Common myeloid progenitor, CD34-positive (primary cell): Measurements from ENCODE around the gene HOMER2.
A peak's percentile ranks its signal among the peaks of the same experiment; 100 is the strongest.

Experiments
- CTCF ChIA-PET: fragments of 350-600 bp; sonication (Branson Sonifier 250); formaldehyde crosslinking; loops from one replicate; lab custom pipeline; 2021; ENCODE audit warnings: antibody characterized with exemption; lab: Charles Lee
- POLR2A ChIA-PET: fragments of 350-600 bp; sonication (Branson Sonifier 250); formaldehyde crosslinking; loops from one replicate; lab custom pipeline; 2021; ENCODE audit warnings: antibody characterized with exemption; lab: Charles Lee
- DNase-seq, 3 donors: peaks; one replicate each; pipeline versions ENCODE4 v3.0.0 to v3.0.0-alpha.2; 2013
- H3K27ac ChIP-seq, 2 experiments: 1 replicate in 1 of 2; 2 replicates in 1 of 2; pipeline ENCODE4 v1.7.0; 2013; ENCODE audit warnings: inconsistent platforms in 2 of 2, low read length in 2 of 2, mild to moderate bottlenecking in 2 of 2, low read depth in 1 of 2, moderate library complexity in 1 of 2; ENCODE audit not compliant: severe bottlenecking in 2 of 2, insufficient read depth in 1 of 2, poor library complexity in 1 of 2
- H3K27me3 ChIP-seq, 5 experiments: replicated peaks in 2 of 5; 1 replicate in 3 of 5; 2 replicates in 2 of 5; pipeline versions ENCODE4 v1.6.1 to v1.7.0; 2013; ENCODE audit warnings: low read length in 4 of 5, mild to moderate bottlenecking in 2 of 5, moderate library complexity in 2 of 5, inconsistent platforms in 1 of 5; ENCODE audit not compliant: insufficient read depth in 5 of 5, control insufficient read depth in 4 of 5
- H3K36me3 ChIP-seq, 4 experiments: 1 replicate in 2 of 4; 2 replicates in 2 of 4; pipeline versions ENCODE4 v1.6.1 to v1.7.0; 2013; ENCODE audit warnings: low read length in 3 of 4, control low read depth in 1 of 4, mild to moderate bottlenecking in 1 of 4; ENCODE audit not compliant: control insufficient read depth in 4 of 4, insufficient read depth in 4 of 4
- H3K4me1 ChIP-seq, 4 experiments: 1 replicate in 3 of 4; 2 replicates in 1 of 4; pipeline versions ENCODE4 v1.6.1 to v1.7.1; 2013; ENCODE audit warnings: low read length in 3 of 4, mild to moderate bottlenecking in 3 of 4, control low read depth in 1 of 4, inconsistent platforms in 1 of 4, moderate library complexity in 1 of 4; ENCODE audit not compliant: control insufficient read depth in 4 of 4, insufficient read depth in 4 of 4; ENCODE audit errors: control extremely low read depth in 1 of 4
- H3K4me3 ChIP-seq, 7 experiments: 1 replicate in 4 of 7; 2 replicates in 3 of 7; pipeline versions ENCODE4 v1.5.1 to v1.7.0; 2013; ENCODE audit warnings: mild to moderate bottlenecking in 7 of 7, low read length in 6 of 7, moderate library complexity in 6 of 7, inconsistent platforms in 2 of 7, low read depth in 2 of 7, control low read depth in 1 of 7; ENCODE audit not compliant: insufficient read depth in 4 of 7, control insufficient read depth in 1 of 7; ENCODE audit errors: extremely low read depth in 1 of 7
- H3K9me3 ChIP-seq, 5 experiments: 1 replicate in 4 of 5; 2 replicates in 1 of 5; pipeline versions ENCODE4 v1.6.1 to v1.7.1; 2013; ENCODE audit warnings: low read length in 4 of 5, mild to moderate bottlenecking in 2 of 5, inconsistent platforms in 1 of 5, low read depth in 1 of 5, moderate library complexity in 1 of 5; ENCODE audit not compliant: control insufficient read depth in 4 of 5, insufficient read depth in 2 of 5; ENCODE audit errors: control extremely low read depth in 1 of 5
- WGBS: methylation state at CpG from one replicate; pipeline ENCODE4 v1.1.5; 2013; ENCODE audit not compliant: insufficient coverage; 5-methylcytosine and 5-hydroxymethylcytosine counted together

The HOMER2 gene

DNA sequence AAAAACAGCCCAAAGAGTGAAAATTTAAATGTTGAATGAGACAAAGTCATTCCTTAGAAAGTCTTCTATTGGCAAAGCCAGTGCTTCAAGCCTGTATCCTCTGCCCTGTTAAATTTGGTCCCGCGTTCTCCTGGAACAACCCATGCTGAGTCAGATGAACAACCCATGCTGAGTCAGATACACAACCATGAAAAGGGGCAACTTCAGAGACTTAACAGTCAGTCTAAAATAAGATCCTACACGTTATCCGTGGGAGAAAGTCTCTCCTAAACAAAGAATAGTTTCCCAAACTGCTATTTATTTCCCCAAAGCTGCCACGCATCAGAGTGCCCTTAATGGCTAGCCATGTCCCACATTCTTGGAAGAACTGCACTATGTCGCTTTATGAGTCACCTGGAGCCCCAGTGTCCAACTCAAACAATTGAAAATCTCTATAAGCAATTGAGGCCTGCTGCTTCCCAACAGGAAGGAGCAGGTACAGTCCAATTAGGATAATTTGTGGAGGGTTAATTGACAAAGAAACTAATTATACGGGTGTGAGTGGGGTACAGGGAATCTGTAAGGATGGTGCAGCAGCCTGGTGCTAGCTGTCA, 77.0 kb downstream of the HOMER2 start:
- no peak overlapping the region for H3K27ac ChIP-seq
- peaks cover 0 to 4% (median 0%) of the 10 kb centered on the region in 4 experiments for H3K36me3 ChIP-seq
- H3K9me3 ChIP-seq: no peaks in the 10 kb centered on the region
- CTCF ChIA-PET: no interaction called here
- no peak overlapping the region for H3K4me3 ChIP-seq
- no peaks in the 10 kb centered on the region for H3K27me3 ChIP-seq
- POLR2A ChIA-PET: no interaction called here
- 96% methylated on average over 7 of the region's 7 CpGs for WGBS
- H3K4me1 ChIP-seq: peaks cover 5 to 30% (median 22%) of the 10 kb centered on the region in 4 experiments
- no peak for DNase-seq

DNA sequence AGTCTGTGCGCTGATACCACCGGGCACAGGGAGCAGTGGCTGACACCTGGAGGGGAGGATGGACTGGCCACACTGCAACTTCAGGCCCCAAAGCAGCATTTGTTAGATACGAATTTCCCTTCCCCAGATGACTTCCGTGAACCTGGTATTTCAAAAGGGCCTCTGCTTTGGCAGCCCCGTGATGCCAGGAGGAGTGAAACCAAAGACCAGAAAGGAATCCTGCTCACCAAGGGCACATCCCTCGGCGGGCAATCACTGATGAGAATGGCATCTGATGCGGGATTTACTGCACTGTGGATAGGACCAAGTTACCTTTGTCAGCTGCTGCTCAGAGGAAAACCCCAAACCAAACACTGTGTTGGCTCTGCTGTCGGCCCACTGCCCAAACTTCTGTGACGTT, 77.6 kb downstream of the HOMER2 start:
- Histone ChIP-seq H3K27me3 (no peaks in the 10 kb centered on the region), H3K9me3 (no peaks in the 10 kb centered on the region), H3K36me3 (peaks cover 0 to 4% (median 0%) of the 10 kb centered on the region in 4 experiments), H3K4me1 (peaks cover 8 to 34% (median 28%) of the 10 kb centered on the region in 4 experiments), H3K4me3 (no peak overlapping the region), H3K27ac (no peak overlapping the region)
- ChIA-PET POLR2A (interaction anchor here (0.6 kb wide), 1 partner anchor 138 kb away, joined by 3 read pairs; no protein-coding TSS in a partner anchor), CTCF (no interaction called here)
- no peak for DNase-seq
- 97% methylated on average over 8 of the region's 10 CpGs for WGBS

DNA sequence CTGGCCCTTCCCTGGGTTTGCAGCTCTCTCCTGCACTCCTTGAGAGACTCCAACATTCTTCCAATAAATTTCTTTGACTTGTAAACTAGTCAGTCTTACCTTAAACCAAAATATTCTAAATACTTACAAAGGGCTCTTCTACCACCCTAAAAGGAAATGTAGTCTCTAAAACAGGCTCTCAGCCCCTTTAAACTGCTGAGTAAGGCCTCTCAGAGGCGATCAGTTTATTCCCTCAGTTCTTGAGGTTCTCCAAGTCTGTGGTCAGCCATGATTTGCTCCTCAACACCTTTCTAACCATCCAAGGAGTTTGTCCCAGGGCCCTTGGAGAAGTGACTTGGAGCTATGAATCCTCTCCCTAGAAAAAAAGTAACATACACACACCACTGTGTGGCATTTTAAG, 78.3 kb downstream of the HOMER2 start:
- Histone ChIP-seq H3K9me3 (no peaks in the 10 kb centered on the region), H3K36me3 (peaks cover 0 to 4% (median 0%) of the 10 kb centered on the region in 4 experiments), H3K4me3 (no peak overlapping the region), H3K4me1 (peaks cover 8 to 39% (median 28%) of the 10 kb centered on the region in 4 experiments), H3K27ac (no peak overlapping the region), H3K27me3 (no peaks in the 10 kb centered on the region)
- DNase-seq: no peak
- ChIA-PET POLR2A (interaction anchor here (0.6 kb wide), 1 partner anchor 138 kb away, joined by 3 read pairs; no protein-coding TSS in a partner anchor), CTCF (no interaction called here)
- WGBS: no CpG with 5 or more reads among the region's 1 CpG

DNA sequence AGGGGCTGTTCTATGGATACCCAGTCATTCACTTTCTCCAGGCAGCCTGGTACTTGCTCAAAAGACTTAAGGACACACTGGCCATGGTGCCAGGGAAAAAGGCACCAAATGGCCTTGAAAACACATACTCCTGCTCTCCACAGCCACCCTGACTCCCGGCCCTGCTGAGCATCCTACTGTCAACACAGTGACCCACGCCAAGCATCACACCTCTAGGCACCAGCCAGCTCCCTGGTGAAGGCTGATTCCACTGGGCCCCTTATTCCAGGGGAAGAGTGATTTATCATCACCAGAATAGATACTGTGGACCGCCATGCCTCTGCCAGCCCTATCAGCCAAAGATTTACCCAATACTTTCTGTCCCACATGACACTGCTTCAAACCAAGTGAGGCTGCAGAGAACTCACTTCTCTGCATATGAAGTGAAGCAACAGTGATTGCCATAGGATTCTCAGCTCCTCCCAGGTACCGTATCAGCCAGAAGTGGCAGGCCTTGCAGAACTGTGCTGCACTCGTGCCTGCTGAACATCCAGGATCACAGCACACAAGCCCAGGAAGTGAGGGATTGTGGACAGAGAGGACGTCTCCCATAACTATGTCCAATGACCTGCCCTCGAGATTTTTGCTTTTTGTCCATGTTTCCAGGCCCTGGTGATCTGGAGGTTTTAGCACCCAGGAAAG, 79.4 kb downstream of the HOMER2 start:
- H3K4me3 ChIP-seq: no peak overlapping the region
- no peaks in the 10 kb centered on the region for H3K9me3 ChIP-seq
- WGBS: 97% methylated on average over 7 of the region's 7 CpGs
- DNase-seq: no peak
- ChIA-PET CTCF (interaction anchor here (1.2 to 1.3 kb wide), 2 partner anchors 24 to 127 kb away, joined by 3 to 4 read pairs; no protein-coding TSS in a partner anchor), POLR2A (no interaction called here)
- H3K27ac ChIP-seq: no peak overlapping the region
- H3K36me3 ChIP-seq: peaks cover 0 to 4% (median 0%) of the 10 kb centered on the region in 4 experiments
- H3K27me3 ChIP-seq: no peaks in the 10 kb centered on the region
- peaks cover 8 to 39% (median 28%) of the 10 kb centered on the region in 4 experiments for H3K4me1 ChIP-seq

DNA sequence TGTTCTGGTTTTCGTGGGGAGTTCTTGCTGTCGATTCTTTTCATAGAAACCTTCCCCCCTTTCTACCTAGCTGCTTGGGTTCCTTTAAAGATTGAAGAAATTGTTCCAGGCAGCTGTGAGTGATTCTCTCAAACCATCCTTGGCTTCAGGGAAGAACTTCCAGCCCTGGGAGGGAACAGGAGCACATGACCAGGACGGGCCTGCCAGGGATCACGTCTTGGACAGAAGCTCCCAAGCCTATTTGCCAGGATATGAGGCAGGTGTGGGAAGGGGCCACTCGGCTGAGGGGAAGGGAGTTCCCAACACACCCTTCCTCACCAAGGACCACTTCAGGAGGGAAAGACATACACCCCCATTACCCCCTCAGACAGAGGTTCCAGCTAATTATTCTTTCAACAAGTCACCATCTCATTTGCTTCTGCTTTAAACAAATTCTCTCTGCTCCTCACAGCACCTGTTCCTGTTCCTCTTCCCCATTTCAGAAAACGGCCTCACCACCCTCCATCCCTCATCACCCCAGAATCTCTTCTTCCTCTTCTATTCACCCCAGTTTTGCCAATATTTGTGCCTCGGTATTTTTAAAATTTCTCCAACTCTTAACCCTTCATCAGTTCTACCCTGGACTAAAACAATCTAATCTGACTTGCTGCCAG, 80.6 kb downstream of the HOMER2 start:
- peak in 2 of 3 donors; percentile 61 to 66 for DNase-seq
- peak overlapping the region in 1 of 2 experiments; percentile 71 for H3K27ac ChIP-seq
- 37% methylated on average over 5 of the region's 7 CpGs for WGBS
- H3K4me3 ChIP-seq: peak overlapping the region in 4 of 7 experiments; percentile 28 to 58 (median 36)
- peaks cover 0 to 4% (median 0%) of the 10 kb centered on the region in 4 experiments for H3K36me3 ChIP-seq
- peaks cover 8 to 39% (median 28%) of the 10 kb centered on the region in 4 experiments for H3K4me1 ChIP-seq
- POLR2A ChIA-PET: no interaction called here
- no peaks in the 10 kb centered on the region for H3K27me3 ChIP-seq
- CTCF ChIA-PET: interaction anchor here (1.2 to 3.5 kb wide), 5 partner anchors 16 to 128 kb away, joined by 3 to 14 read pairs (median 4); no protein-coding TSS in a partner anchor
- no peaks in the 10 kb centered on the region for H3K9me3 ChIP-seq

DNA sequence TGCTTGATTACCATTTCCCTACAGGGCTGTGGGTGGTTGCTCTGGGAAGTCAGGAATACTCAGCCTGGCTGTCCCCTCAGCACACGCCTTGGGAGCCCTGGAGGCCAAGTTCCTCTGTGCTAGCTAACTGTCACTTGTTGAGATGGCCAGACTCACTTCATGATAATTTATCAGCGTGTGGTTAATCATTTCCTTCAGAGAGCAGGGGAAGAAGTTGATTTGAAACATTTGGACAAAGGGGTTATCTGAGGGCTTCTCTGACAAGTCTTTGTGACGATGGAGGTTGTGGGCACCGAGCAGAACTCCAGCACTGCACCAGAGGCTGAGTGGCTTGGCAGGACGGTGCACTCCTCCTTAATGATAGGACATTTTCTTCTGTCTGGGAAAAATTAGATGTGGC, 81.2 kb downstream of the HOMER2 start:
- POLR2A ChIA-PET: no interaction called here
- H3K27me3 ChIP-seq: no peaks in the 10 kb centered on the region
- no peaks in the 10 kb centered on the region for H3K9me3 ChIP-seq
- peaks cover 0 to 4% (median 0%) of the 10 kb centered on the region in 4 experiments for H3K36me3 ChIP-seq
- peaks cover 8 to 39% (median 28%) of the 10 kb centered on the region in 4 experiments for H3K4me1 ChIP-seq
- DNase-seq: peak; percentile 63 to 90 (median 83)
- peak overlapping the region in 4 of 7 experiments; percentile 24 to 58 (median 36) for H3K4me3 ChIP-seq
- WGBS: 0% methylated on average over 4 of the region's 5 CpGs
- H3K27ac ChIP-seq: peak overlapping the region; percentile 67 to 71
- CTCF ChIA-PET: interaction anchor here (0.7 to 3.5 kb wide), 6 partner anchors 16 to 129 kb away, joined by 3 to 14 read pairs (median 4); partner anchors contain the start of gene RAMAC
